HK-2 (cell line): ENCODE measurements around the gene HOXB13.

Source experiments
- DNase-seq: peaks from one replicate; pipeline ENCODE4 v3.0.0-alpha.2; 2018; ENCODE audit not compliant: unreplicated experiment

HOXB13 gene

GRCh38 chr17:48728232-48729231 lies at the start of gene HOXB13:
HOXB13 (minus strand) TSS chr17:48728750; CDS start chr17:48728593, 157 bp downstream.
- peak; percentile 51 for DNase-seq

- DNase-seq = no peak
These were observed 48.1 kb upstream of the HOXB13 start for GRCh38 chr17:48776602-48777001.

- DNase-seq = no peak
These were observed 44.7 kb upstream of the HOXB13 start for GRCh38 chr17:48773245-48773644.

GRCh38 chr17:48770954-48771353 lies 42.4 kb upstream of the HOXB13 start:
- no peak for DNase-seq

- DNase-seq = no peak
These were observed 40.6 kb upstream of the HOXB13 start for GRCh38 chr17:48769009-48769675.

GRCh38 chr17:48767263-48767774 lies 38.8 kb upstream of the HOXB13 start:
- DNase-seq = no peak

- no peak for DNase-seq
These were observed 32.6 kb upstream of the HOXB13 start for GRCh38 chr17:48761114-48761513.

GRCh38 chr17:48760411-48760810 lies 31.9 kb upstream of the HOXB13 start:
- DNase-seq = no peak

GRCh38 chr17:48759288-48759687 lies 30.7 kb upstream of the HOXB13 start:
- no peak for DNase-seq

- no peak for DNase-seq
These were observed 29.0 kb upstream of the HOXB13 start for GRCh38 chr17:48757524-48757961.

- DNase-seq = no peak
These were observed 28.3 kb upstream of the HOXB13 start for GRCh38 chr17:48756830-48757251.

GRCh38 chr17:48755356-48755755 lies 26.8 kb upstream of the HOXB13 start:
- no peak for DNase-seq

GRCh38 chr17:48754500-48755261 lies 26.1 kb upstream of the HOXB13 start:
- DNase-seq = no peak

GRCh38 chr17:48753794-48754499 lies 25.4 kb upstream of the HOXB13 start:
- peak; percentile 83 for DNase-seq

GRCh38 chr17:48752399-48753288 lies 24.1 kb upstream of the HOXB13 start:
- DNase-seq = no peak

- no peak for DNase-seq
These were observed 23.3 kb upstream of the HOXB13 start for GRCh38 chr17:48751733-48752398.

GRCh38 chr17:48751172-48751571 lies 22.6 kb upstream of the HOXB13 start:
- DNase-seq = no peak

GRCh38 chr17:48749621-48750553 lies 21.3 kb upstream of the HOXB13 start:
- DNase-seq = no peak
